Tibial nerve (tissue), 4 donors: Measurements from ENCODE around the gene SETD1A. TPM values are rescaled to one million over a fixed set of nuclear protein-coding genes. Genes with fewer than 3 reads are reported as not detected.
"Not testable (repeated sequence)": the region's sequence is repeated elsewhere in the genome, so short reads cannot be mapped to it uniquely, and the experiment has no call there.

Experiments used
- DNase-seq, 2 donors: peaks; one replicate each; pipeline ENCODE4 v3.0.0-alpha.2; 2019; ENCODE audit warnings: low spot score in 2 of 2
- H3K27ac ChIP-seq, 4 donors: fragments of 200-600 bp; sonication (generic) in 3 of 4; one replicate each; pipeline ENCODE4 v1.5.1; 2017 to 2019; ENCODE audit warnings: mild to moderate bottlenecking in 1 of 4
- H3K27me3 ChIP-seq, 2 donors: fragments of 200-600 bp; sonication (generic) in 1 of 2; one replicate each; pipeline versions ENCODE4 v1.5.1 to v1.6.0; 2017 to 2019
- H3K36me3 ChIP-seq, 3 donors: fragments of 200-600 bp; sonication (generic); one replicate each; pipeline ENCODE4 v1.5.1; 2018 to 2019
- H3K4me1 ChIP-seq, 4 donors: fragments of 200-600 bp; sonication (generic) in 3 of 4; one replicate each; pipeline ENCODE4 v1.5.1; 2017 to 2019
- H3K4me3 ChIP-seq, 4 donors: fragments of 200-600 bp; sonication (generic) in 3 of 4; one replicate each; pipeline ENCODE4 v1.5.1; 2017 to 2019; ENCODE audit warnings: mild to moderate bottlenecking in 1 of 4, moderate library complexity in 1 of 4
- H3K9me3 ChIP-seq, 4 donors: fragments of 200-600 bp; sonication (generic) in 3 of 4; one replicate each; pipeline ENCODE4 v1.5.1; 2017 to 2019
- CTCF ChIP-seq, 5 experiments: fragments of 200-600 bp in 3 of 5; fragments of 450-650 bp in 2 of 5; sonication (generic) in 3 of 5; IDR thresholded peaks; one replicate each; pipeline ENCODE4 v1.5.1; 2016 to 2019; ENCODE audit warnings: antibody characterized with exemption in 5 of 5, mild to moderate bottlenecking in 3 of 5, moderate library complexity in 2 of 5
- EP300 ChIP-seq, 2 donors: sonication (generic); formaldehyde crosslinking; IDR thresholded peaks; one replicate each; pipeline ENCODE4 v1.6.1; 2017; ENCODE audit warnings: antibody characterized with exemption in 2 of 2, mild to moderate bottlenecking in 1 of 2
- POLR2A ChIP-seq, 2 donors: fragments of 450-650 bp; IDR thresholded peaks; one replicate each; pipeline ENCODE4 v1.6.1; 2017; ENCODE audit warnings: antibody characterized with exemption in 2 of 2, mild to moderate bottlenecking in 2 of 2, moderate library complexity in 2 of 2
- WGBS, 2 donors: methylation state at CpG; one replicate each; pipeline ENCODE4 v1.1.5; 2018; 5-methylcytosine and 5-hydroxymethylcytosine counted together
- total RNA-seq, 4 donors: library from RNA; depleted of rRNA; stranded (reverse); fragments of >200 nt; gene quantifications; one replicate each; pipeline ENCODE4 v1.1.0, GENCODE V29; 2016

Gene SETD1A
- total RNA-seq, 4 donors from 2014 or later, result 7.9 to 17.1 (median 10.7) TPM

GRCh38 chr16:31008551-31008950 is 51.0 kb downstream of the SETD1A start:
- H3K9me3 ChIP-seq, result no peaks in the 10 kb centered on the region
- peaks cover 0 to 58% of the 10 kb centered on the region in 2 donors for H3K27me3 ChIP-seq
- H3K36me3 ChIP-seq, result no peaks in the 10 kb centered on the region
- 82 to 84% methylated on average over 5 of the region's 5 CpGs for WGBS, 2 donors
- H3K4me1 ChIP-seq, result peaks cover 0 to 6% (median 2%) of the 10 kb centered on the region in 4 donors
- H3K4me3 ChIP-seq, result no peak overlapping the region
- no peak overlapping the region for H3K27ac ChIP-seq
- TF ChIP-seq CTCF (IDR thresholded peaks at IDR 0.05) (no peak), POLR2A (IDR thresholded peaks at IDR 0.05) (no peak), EP300 (IDR thresholded peaks at IDR 0.05) (no peak)
- DNase-seq, result no peak

DNA sequence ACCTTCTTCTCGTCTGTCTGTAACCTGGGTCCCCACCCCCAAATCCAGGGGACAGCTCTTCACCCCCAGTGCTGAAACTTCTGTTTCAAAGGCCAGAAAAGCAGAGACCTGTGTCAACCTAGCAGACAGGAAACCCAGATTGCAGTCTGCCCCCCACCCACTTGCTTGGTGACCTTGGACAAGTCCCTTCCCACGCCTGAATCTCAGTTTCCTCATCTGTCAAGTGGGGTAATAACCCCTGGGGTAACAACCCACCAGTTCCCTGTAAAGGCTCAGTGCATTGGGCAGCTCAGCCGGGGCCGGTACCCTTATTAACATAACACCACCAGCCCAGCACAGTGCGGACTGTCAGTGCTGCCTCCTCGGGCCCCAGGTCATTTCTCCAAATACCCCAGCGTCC is 51.6 kb downstream of the SETD1A start:
- DNase-seq, result no peak
- H3K27me3 ChIP-seq, result peaks cover 0 to 58% of the 10 kb centered on the region in 2 donors
- TF ChIP-seq CTCF (IDR thresholded peaks at IDR 0.05), result no peak
- no peak for TF ChIP-seq EP300 (IDR thresholded peaks at IDR 0.05)
- no peak for TF ChIP-seq POLR2A (IDR thresholded peaks at IDR 0.05)
- H3K9me3 ChIP-seq, result no peaks in the 10 kb centered on the region
- no peak overlapping the region for H3K4me3 ChIP-seq
- no peak overlapping the region for H3K27ac ChIP-seq
- peaks cover 0 to 6% (median 2%) of the 10 kb centered on the region in 4 donors for H3K4me1 ChIP-seq
- WGBS, 2 donors, result 61 to 82% methylated on average over 7 of the region's 7 CpGs
- H3K36me3 ChIP-seq, result no peaks in the 10 kb centered on the region

DNA sequence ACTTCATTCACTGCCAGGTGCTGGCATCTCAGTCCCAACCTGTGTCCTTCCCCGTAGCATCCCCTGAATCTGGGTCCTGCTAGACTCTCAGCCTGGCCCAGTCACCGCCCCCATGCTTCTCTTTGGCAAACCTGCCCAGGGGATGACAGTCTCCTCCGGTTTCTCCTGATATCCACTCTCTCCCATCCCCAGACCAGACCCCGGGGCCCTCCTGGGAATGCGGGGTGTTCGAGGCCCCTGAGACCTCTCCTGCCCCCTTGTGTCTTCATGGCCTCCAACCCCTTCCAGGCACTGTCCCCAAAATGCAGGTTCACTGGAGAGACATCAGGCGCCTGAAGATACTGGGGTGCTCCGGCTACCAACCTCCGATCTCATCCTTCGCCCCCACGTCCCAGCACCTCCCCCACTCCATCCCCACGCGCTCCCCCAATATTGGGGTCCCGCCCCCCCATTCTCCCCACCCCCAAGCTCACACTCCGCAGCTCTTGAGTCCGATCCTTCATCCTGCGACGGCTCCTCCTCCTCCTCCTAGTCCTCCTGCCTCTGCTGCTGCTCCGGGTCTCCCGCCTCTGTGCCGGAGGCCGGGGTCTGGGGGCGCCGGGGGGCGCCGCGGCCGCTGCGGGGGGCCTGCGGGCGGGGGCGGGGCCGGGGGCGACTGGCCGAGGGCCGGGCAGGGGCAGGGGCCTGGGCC is 52.5 kb downstream of the SETD1A start:
- Histone ChIP-seq H3K4me1 (peaks cover 0 to 6% (median 2%) of the 10 kb centered on the region in 4 donors), H3K27ac (no peak overlapping the region), H3K4me3 (no peak overlapping the region), H3K9me3 (no peaks in the 10 kb centered on the region), H3K36me3 (no peaks in the 10 kb centered on the region), H3K27me3 (peaks cover 0 to 58% of the 10 kb centered on the region in 2 donors)
- no peak for DNase-seq
- 10 to 12% methylated on average over 25 to 26 of the region's 36 CpGs for WGBS, 2 donors
- TF ChIP-seq POLR2A (IDR thresholded peaks at IDR 0.05), result no peak
- TF ChIP-seq EP300 (IDR thresholded peaks at IDR 0.05), result no peak
- TF ChIP-seq CTCF (IDR thresholded peaks at IDR 0.05), result no peak

- H3K36me3 ChIP-seq, result no peaks in the 10 kb centered on the region
- no peak for TF ChIP-seq POLR2A (IDR thresholded peaks at IDR 0.05)
- no peak for TF ChIP-seq CTCF (IDR thresholded peaks at IDR 0.05)
- TF ChIP-seq EP300 (IDR thresholded peaks at IDR 0.05), result no peak
- peak within 1 kb of the TSS in 1 of 4 donors; percentile 17 for H3K4me3 ChIP-seq
- WGBS, 2 donors, result 2 to 15% methylated on average over 21 to 22 of the region's 45 CpGs
- H3K27me3 ChIP-seq, result peaks cover 0 to 58% of the 10 kb centered on the region in 2 donors
- no peak within 1 kb of the TSS for H3K27ac ChIP-seq
- H3K9me3 ChIP-seq, result no peaks in the 10 kb centered on the region
- DNase-seq, result no peak
- peaks cover 0 to 6% (median 2%) of the 10 kb centered on the region in 4 donors for H3K4me1 ChIP-seq
Measured at GRCh38 chr16:31010585-31011325, 53.2 kb downstream of the SETD1A start, which contains the start of gene STX1B. Gene STX1B, minus strand, starts transcription at chr16:31010638. Its CDS starts 242 bp downstream, at chr16:31010396.

GRCh38 chr16:31011815-31012214 is 54.3 kb downstream of the SETD1A start:
- not testable (repeated sequence) for H3K4me3 ChIP-seq, H3K27ac ChIP-seq, H3K4me1 ChIP-seq, H3K36me3 ChIP-seq, H3K9me3 ChIP-seq, DNase-seq
- H3K27me3 ChIP-seq, result peaks cover 0 to 58% of the 10 kb centered on the region in 2 donors
- WGBS, 2 donors, result 77 to 87% methylated on average over 7 of the region's 7 CpGs

DNA sequence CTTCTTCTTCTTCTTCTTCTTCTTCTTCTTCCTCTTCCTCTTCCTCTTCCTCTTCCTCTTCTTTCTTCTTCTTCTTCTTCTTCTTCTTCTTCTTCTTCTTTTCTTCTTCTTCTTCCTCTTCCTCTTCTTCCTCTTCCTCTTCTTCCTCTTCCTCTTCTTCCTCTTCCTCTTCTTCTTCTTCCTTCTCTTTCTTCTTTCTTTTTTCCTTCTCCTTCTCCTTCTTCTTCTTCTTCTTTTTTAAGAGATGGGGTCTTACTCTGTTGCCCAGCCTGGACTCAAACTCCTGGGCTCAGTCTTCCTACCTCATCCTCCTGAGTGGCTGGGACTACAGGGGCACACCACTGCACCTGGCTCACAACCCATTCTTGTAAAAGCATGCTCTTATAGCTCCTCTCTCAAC is 55.7 kb downstream of the SETD1A start:
- peaks cover 0 to 45% of the 10 kb centered on the region in 2 donors for H3K27me3 ChIP-seq
- not testable (repeated sequence) for H3K4me1 ChIP-seq, H3K9me3 ChIP-seq, H3K27ac ChIP-seq, H3K36me3 ChIP-seq, H3K4me3 ChIP-seq, DNase-seq
